CD14-positive monocyte (primary cell): ENCODE results near the gene CCDC174. TPM values are rescaled to one million over a fixed set of nuclear protein-coding genes. Genes with fewer than 3 reads are reported as not detected.

ENCODE experiments used
- DNase-seq, 3 donors: peaks; one replicate each; pipeline ENCODE4 v3.0.0-alpha.2; 2011 to 2022
- H2AFZ ChIP-seq: 2 replicates; pipeline ENCODE4 v1.6.0; 2012; ENCODE audit warnings: mild to moderate bottlenecking, low read depth, low read length, inconsistent platforms; ENCODE audit not compliant: insufficient read depth, poor library complexity, severe bottlenecking
- H3K27ac ChIP-seq, 2 donors: 1 replicate in 1 of 2; 2 replicates in 1 of 2; pipeline ENCODE4 v1.5.1; 2012 to 2013; ENCODE audit warnings: low read length in 2 of 2, control low read depth in 1 of 2, inconsistent platforms in 1 of 2, low read depth in 1 of 2, mild to moderate bottlenecking in 1 of 2
- H3K27me3 ChIP-seq, 2 donors: one replicate each; pipeline versions ENCODE4 v1.6.0 to v1.6.1; 2011 to 2013; ENCODE audit warnings: low read length in 2 of 2; ENCODE audit not compliant: control insufficient read depth in 2 of 2, insufficient read depth in 2 of 2
- H3K36me3 ChIP-seq, 2 donors: replicated peaks in 1 of 2; 1 replicate in 1 of 2; 2 replicates in 1 of 2; pipeline versions ENCODE4 v1.5.1 to v1.6.1; 2012 to 2013; ENCODE audit warnings: low read length in 2 of 2, control low read depth in 1 of 2, inconsistent platforms in 1 of 2, mild to moderate bottlenecking in 1 of 2; ENCODE audit not compliant: insufficient read depth in 2 of 2, control insufficient read depth in 1 of 2
- H3K4me1 ChIP-seq, 2 donors: 1 replicate in 1 of 2; 2 replicates in 1 of 2; pipeline versions ENCODE4 v1.5.1 to v1.6.1; 2012 to 2013; ENCODE audit warnings: low read length in 2 of 2, control low read depth in 1 of 2, inconsistent platforms in 1 of 2, mild to moderate bottlenecking in 1 of 2, moderate library complexity in 1 of 2; ENCODE audit not compliant: insufficient read depth in 2 of 2, control insufficient read depth in 1 of 2
- H3K4me2 ChIP-seq: replicated peaks from 2 replicates; pipeline ENCODE3; 2012; ENCODE audit warnings: low read length, moderate library complexity, mild to moderate bottlenecking; ENCODE audit not compliant: poor library complexity, severe bottlenecking; ENCODE audit errors: extremely low read depth
- H3K4me3 ChIP-seq, 3 experiments: fragments of 200-600 bp in 1 of 3; sonication (generic) in 1 of 3; replicated peaks in 1 of 3; 1 replicate in 2 of 3; 2 replicates in 1 of 3; pipeline ENCODE4 v1.5.1; 2011 to 2013; ENCODE audit warnings: low read length in 3 of 3, mild to moderate bottlenecking in 3 of 3, control low read depth in 2 of 3, low read depth in 2 of 3, inconsistent platforms in 1 of 3, moderate library complexity in 1 of 3
- H3K79me2 ChIP-seq: 2 replicates; pipeline ENCODE4 v1.6.0; 2012; ENCODE audit warnings: mild to moderate bottlenecking, control low read depth, inconsistent platforms, low read length, moderate library complexity; ENCODE audit not compliant: insufficient read depth
- H3K9ac ChIP-seq: 2 replicates; pipeline ENCODE4 v1.6.0; 2017; ENCODE audit warnings: low read length, mild to moderate bottlenecking; ENCODE audit not compliant: insufficient read depth, poor library complexity, severe bottlenecking
- H3K9me3 ChIP-seq, 2 donors: replicated peaks in 1 of 2; 1 replicate in 1 of 2; 2 replicates in 1 of 2; pipeline versions ENCODE4 v1.5.1 to v1.6.1; 2012 to 2013; ENCODE audit warnings: low read length in 2 of 2, control low read depth in 1 of 2; ENCODE audit not compliant: control insufficient read depth in 1 of 2, insufficient read depth in 1 of 2
- H4K20me1 ChIP-seq: 2 replicates; pipeline ENCODE4 v1.6.0; 2012; ENCODE audit warnings: mild to moderate bottlenecking, low read length, control low read depth, moderate library complexity; ENCODE audit not compliant: insufficient read depth
- H3K27ac Mint-ChIP-seq, 7 donors: one replicate each; pipeline ENCODE4 v1.8.0; 2020; ENCODE audit warnings: mild to moderate bottlenecking in 7 of 7, mixed read lengths in 7 of 7, moderate library complexity in 6 of 7, inconsistent platforms in 2 of 7
- H3K27me3 Mint-ChIP-seq, 3 donors: one replicate each; pipeline ENCODE4 v1.8.0; 2021 to 2022; ENCODE audit warnings: low read depth in 3 of 3, mild to moderate bottlenecking in 3 of 3, mixed read lengths in 3 of 3, moderate library complexity in 3 of 3, inconsistent platforms in 1 of 3
- H3K36me3 Mint-ChIP-seq, 2 donors: one replicate each; pipeline ENCODE4 v1.8.0; 2020; ENCODE audit warnings: mixed read lengths in 2 of 2, inconsistent platforms in 1 of 2, mild to moderate bottlenecking in 1 of 2
- H3K4me1 Mint-ChIP-seq: one replicate; pipeline ENCODE4 v1.8.0; 2020; ENCODE audit warnings: mild to moderate bottlenecking, mixed read lengths
- H3K4me3 Mint-ChIP-seq, 2 donors: one replicate each; pipeline ENCODE4 v1.8.0; 2020; ENCODE audit warnings: mild to moderate bottlenecking in 2 of 2, mixed read lengths in 2 of 2, moderate library complexity in 1 of 2
- H3K9me3 Mint-ChIP-seq, 7 donors: one replicate each; pipeline ENCODE4 v1.8.0; 2020 to 2022; ENCODE audit warnings: mixed read lengths in 7 of 7, mild to moderate bottlenecking in 6 of 7, moderate library complexity in 6 of 7, inconsistent platforms in 2 of 7
- CTCF ChIP-seq: fragments of 200-600 bp; IDR thresholded peaks from one replicate; pipeline ENCODE4 v1.8.0; 2022; ENCODE audit warnings: antibody characterized with exemption, mild to moderate bottlenecking
- WGBS: methylation state at CpG from one replicate; pipeline ENCODE4 v1.1.5; 2013; ENCODE audit warnings: missing lambda C conversion rate; ENCODE audit not compliant: insufficient coverage; 5-methylcytosine and 5-hydroxymethylcytosine counted together
- intact Hi-C, 2 donors: fragments of 100-400 bp; cut with micrococcal nuclease; formaldehyde crosslinking; loops; one replicate each; pipeline versions ENCODE4 v1.15.0 to v1.15.1; 2023
- polyA plus RNA-seq, 3 donors: library from polyadenylated mRNA; depleted of rRNA in 1 of 3; unstranded in 2 of 3; stranded (reverse) in 1 of 3; fragments of 300-500 nt in 2 of 3; fragments of >200 nt in 1 of 3; fragmentation: Illumina TruSeq in 2 of 3; gene quantifications; 1 replicate in 2 of 3; 2 replicates in 1 of 3; pipeline ENCODE4 v1.2.3, GENCODE V29; 2012 to 2021

Gene CCDC174
- polyA plus RNA-seq, 3 donors = 6.2 to 7.9 (median 7.4) TPM

DNA sequence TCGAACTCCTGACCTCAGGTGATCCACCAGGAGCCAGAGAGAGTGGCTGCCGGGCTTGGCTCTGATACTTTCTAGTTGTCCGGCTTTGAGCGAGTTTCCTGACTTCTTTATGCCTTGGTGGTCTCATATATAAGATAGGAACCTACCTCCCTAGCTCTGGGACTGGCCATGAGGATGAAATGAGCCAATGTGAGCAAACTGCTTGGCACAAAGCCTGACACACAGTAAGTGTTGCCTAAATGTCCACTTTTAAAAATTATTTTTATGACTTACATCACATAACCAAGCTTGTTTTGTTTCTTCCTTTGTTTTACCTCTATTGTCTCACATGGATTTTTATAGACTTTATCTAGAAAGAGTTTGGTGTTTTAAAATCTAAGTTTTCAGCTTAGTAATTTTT lies 42.1 kb upstream of the CCDC174 start:
- TF ChIP-seq CTCF = no peak
- 88% methylated on average over 1 of the region's 4 CpGs for WGBS

DNA sequence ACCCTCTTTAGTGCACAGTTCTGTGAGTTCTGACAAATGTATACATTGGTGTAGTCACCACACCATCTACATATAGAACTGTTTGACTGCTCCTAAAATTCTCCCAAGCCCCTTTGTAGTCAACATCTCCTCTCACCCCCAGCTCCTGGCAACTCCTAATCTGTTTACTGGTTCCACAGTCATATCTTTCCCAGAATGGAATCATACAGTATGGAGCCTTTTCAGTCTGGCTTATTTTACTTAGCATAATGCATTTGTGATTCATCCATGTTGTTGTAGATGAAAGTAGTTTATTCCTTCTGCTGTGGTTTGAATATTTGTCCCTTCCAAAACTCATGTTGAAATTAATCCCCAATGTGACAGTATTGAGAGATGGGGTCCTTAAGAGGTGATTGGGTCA lies 41.6 kb upstream of the CCDC174 start:
- Histone ChIP-seq H3K27me3 (peaks cover 14 to 21% of the 10 kb centered on the region in 2 donors), H3K36me3 (no peaks in the 10 kb centered on the region), H3K9me3 (no peaks in the 10 kb centered on the region), H3K79me2 (no peaks in the 10 kb centered on the region), H3K27ac (no peak overlapping the region), H3K4me3 (no peak overlapping the region), H3K4me2 (no peak overlapping the region), H3K9ac (no peak overlapping the region), H3K4me1 (no peaks in the 10 kb centered on the region), H4K20me1 (no peaks in the 10 kb centered on the region), H2AFZ (no peak overlapping the region)
- Mint-ChIP-seq H3K27ac (no peak overlapping the region), H3K27me3 (peaks cover 19 to 49% (median 20%) of the 10 kb centered on the region in 3 donors), H3K4me1 (peaks cover 4% of the 10 kb centered on the region), H3K9me3 (peaks cover 0 to 2% (median 0%) of the 10 kb centered on the region in 7 donors), H3K36me3 (no peaks in the 10 kb centered on the region), H3K4me3 (no peak overlapping the region)
- DNase-seq = no peak
- intact Hi-C loops = no loop called here
- TF ChIP-seq CTCF = no peak

More for the DNA sequence above, 42.1 kb upstream of the CCDC174 start:
- no peak overlapping the region for H2AFZ ChIP-seq
- H3K4me2 ChIP-seq = no peak overlapping the region
- intact Hi-C loops = no loop called here
- H3K79me2 ChIP-seq = no peaks in the 10 kb centered on the region
- Mint-ChIP-seq H3K4me1 (peaks cover 4% of the 10 kb centered on the region), H3K27ac (no peak overlapping the region), H3K27me3 (peaks cover 20 to 50% (median 24%) of the 10 kb centered on the region in 3 donors), H3K36me3 (no peaks in the 10 kb centered on the region), H3K4me3 (no peak overlapping the region), H3K9me3 (peaks cover 0 to 2% (median 0%) of the 10 kb centered on the region in 7 donors)
- H4K20me1 ChIP-seq = no peaks in the 10 kb centered on the region
- no peak overlapping the region for H3K27ac ChIP-seq
- peaks cover 15 to 25% of the 10 kb centered on the region in 2 donors for H3K27me3 ChIP-seq
- H3K36me3 ChIP-seq = no peaks in the 10 kb centered on the region
- no peak for DNase-seq
- H3K9me3 ChIP-seq = no peaks in the 10 kb centered on the region
- no peaks in the 10 kb centered on the region for H3K4me1 ChIP-seq
- H3K4me3 ChIP-seq = no peak overlapping the region
- no peak overlapping the region for H3K9ac ChIP-seq
